A549 (cell line): ENCODE measurements around the gene ITGA8.

ENCODE experiments used
- BCL3 ChIP-seq: fragments of >200 bp; sonication (Bioruptor Twin); formaldehyde crosslinking; IDR thresholded peaks from 3 replicates; pipeline ENCODE4 v1.6.1; 2016
- CTCF ChIP-seq: fragments of >200 bp; sonication (Bioruptor Twin); formaldehyde crosslinking; IDR thresholded peaks from 3 replicates; pipeline ENCODE4 v1.5.1; 2016
- MAFK ChIP-seq: fragments of 450-650 bp; IDR thresholded peaks from 2 replicates; pipeline ENCODE4 v1.6.1; 2014; ENCODE audit not compliant: partially characterized antibody
- MYC ChIP-seq: IDR thresholded peaks from 2 replicates; pipeline ENCODE4 v1.6.1; 2012; ENCODE audit warnings: mild to moderate bottlenecking, inconsistent platforms, low read length, improper control_type of control experiment, borderline replicate concordance
- NPAS2 ChIP-seq: fragments of 250-450 bp; sonication (Bioruptor Pico); IDR thresholded peaks from 2 replicates; pipeline ENCODE4 v1.8.0; 2022; ENCODE audit warnings: mild to moderate bottlenecking, moderate library complexity, borderline replicate concordance
- POLR2A ChIP-seq: IDR thresholded peaks from 2 replicates; pipeline ENCODE4 v1.6.1; 2012; ENCODE audit warnings: mild to moderate bottlenecking, low read length
- RAD21 ChIP-seq, 2 experiments: fragments of >200 bp in 1 of 2; sonication (Bioruptor Twin) in 1 of 2; formaldehyde crosslinking in 1 of 2; IDR thresholded peaks in 1 of 2; conservative IDR thresholded peaks in 1 of 2; 2 replicates in 1 of 2; 3 replicates in 1 of 2; pipeline ENCODE4 v1.6.1; 2012 to 2018; ENCODE audit warnings: inconsistent platforms in 1 of 2

- no peak for TF ChIP-seq CTCF
- TF ChIP-seq MYC = no peak
- TF ChIP-seq NPAS2 (CRISPR knock-in tag) = no peak
- TF ChIP-seq POLR2A = no peak
- TF ChIP-seq RAD21 (conservative IDR thresholded peaks at IDR 0.05 in 1 of 2, IDR thresholded peaks at IDR 0.05 in 1 of 2) = no peak
- no peak for TF ChIP-seq MAFK
- TF ChIP-seq BCL3 = no peak
These were observed 448 bp downstream of the ITGA8 start for GRCh38 chr10:15719049-15719898.
